Subcutaneous adipose tissue (tissue), 4 donors: ENCODE measurements around the gene ENOX1. TPM values are rescaled to one million over a fixed set of nuclear protein-coding genes. Genes with fewer than 3 reads are reported as not detected.

Source experiments
- total RNA-seq, 4 donors: library from RNA; depleted of rRNA; stranded (reverse); fragments of >200 nt; gene quantifications; one replicate each; pipeline ENCODE4 v1.1.0, GENCODE V29; 2016
- TF ChIP-seq, protein P1 (sequence below): fragments of 450-650 bp; IDR thresholded peaks from one replicate; pipeline ENCODE4 v1.5.1; 2016; ENCODE audit warnings: low read depth, mild to moderate bottlenecking, control low read depth, antibody characterized with exemption, moderate library complexity

ENOX1 gene
- total RNA-seq, result 1 to 10 TPM in 3 of 4 donors, under 1 TPM in 1; 0.66 to 4.7 (median 2.1) TPM

GRCh38 chr13:43786766-43787517 is at the start of gene ENOX1:
ENOX1 (minus strand) TSS chr13:43786972.
- TF ChIP-seq, protein P1, sequence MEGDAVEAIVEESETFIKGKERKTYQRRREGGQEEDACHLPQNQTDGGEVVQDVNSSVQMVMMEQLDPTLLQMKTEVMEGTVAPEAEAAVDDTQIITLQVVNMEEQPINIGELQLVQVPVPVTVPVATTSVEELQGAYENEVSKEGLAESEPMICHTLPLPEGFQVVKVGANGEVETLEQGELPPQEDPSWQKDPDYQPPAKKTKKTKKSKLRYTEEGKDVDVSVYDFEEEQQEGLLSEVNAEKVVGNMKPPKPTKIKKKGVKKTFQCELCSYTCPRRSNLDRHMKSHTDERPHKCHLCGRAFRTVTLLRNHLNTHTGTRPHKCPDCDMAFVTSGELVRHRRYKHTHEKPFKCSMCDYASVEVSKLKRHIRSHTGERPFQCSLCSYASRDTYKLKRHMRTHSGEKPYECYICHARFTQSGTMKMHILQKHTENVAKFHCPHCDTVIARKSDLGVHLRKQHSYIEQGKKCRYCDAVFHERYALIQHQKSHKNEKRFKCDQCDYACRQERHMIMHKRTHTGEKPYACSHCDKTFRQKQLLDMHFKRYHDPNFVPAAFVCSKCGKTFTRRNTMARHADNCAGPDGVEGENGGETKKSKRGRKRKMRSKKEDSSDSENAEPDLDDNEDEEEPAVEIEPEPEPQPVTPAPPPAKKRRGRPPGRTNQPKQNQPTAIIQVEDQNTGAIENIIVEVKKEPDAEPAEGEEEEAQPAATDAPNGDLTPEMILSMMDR, result no peak

DNA sequence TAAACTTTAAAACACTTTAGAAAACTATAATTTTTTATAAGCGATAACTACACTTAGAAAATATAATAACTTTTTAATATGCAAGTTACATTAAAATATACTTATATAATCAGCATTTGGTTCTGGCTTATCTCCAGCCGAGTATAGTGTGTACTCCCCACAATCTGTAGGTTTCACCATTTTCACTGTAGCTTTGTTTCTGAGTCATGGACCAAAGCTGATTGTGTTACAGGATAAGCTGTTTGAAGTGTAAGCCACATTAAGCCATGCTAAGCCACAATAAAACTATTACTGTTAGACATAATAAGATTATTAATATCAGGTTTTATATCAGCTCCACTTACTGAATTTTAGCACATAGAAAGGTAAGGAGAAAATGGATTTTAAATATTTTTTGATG is 48.9 kb upstream of the ENOX1 start:
- TF ChIP-seq, protein P1, result no peak

GRCh38 chr13:43831088-43831487 is 44.3 kb upstream of the ENOX1 start:
- TF ChIP-seq, protein P1, result no peak

DNA sequence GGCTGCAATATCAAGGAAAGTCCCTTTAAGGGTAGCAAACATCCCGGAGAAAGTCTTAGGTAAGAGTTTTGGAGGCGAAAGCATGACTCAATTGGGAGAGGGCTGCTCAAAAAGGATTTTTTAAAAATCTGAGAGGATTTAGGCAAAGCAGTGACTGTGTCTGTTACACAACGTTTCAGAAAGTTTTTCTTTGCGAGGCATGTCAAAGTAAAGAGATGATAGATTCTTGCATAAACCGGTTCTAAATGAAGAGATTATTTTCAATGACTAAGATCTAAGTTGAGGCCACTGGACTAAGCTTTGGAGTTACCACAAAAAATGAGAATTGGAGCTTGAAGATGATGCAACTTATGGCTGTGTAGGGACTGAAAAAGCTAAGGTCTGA is 43.7 kb upstream of the ENOX1 start:
- TF ChIP-seq, protein P1, result no peak

- TF ChIP-seq, protein P1, result no peak
Measured at GRCh38 chr13:43822969-43823368, 36.2 kb upstream of the ENOX1 start.

DNA sequence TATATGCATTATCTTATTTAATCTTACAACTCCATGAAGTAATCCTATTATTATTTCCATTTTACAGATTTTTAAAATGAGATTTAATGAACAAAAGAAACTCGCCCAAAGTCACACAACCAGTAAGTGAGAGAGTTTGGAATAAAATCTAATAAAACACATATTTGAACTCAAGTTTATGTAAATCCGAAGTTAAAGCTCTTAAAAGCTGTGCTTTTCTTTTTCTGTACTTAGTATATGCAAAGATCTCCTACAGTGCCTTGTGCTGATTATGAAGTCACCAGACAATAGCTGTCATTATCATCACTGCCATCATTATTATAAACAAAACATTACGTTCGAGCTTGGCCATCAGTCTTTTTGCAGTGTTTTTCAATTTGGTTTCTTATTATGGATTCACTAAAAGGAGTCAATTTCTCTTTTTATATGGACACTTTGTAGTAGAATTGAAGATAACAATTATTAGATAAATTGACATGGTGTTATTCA is 29.7 kb upstream of the ENOX1 start:
- TF ChIP-seq, protein P1, result no peak

GRCh38 chr13:43815204-43815603 is 28.4 kb upstream of the ENOX1 start:
- TF ChIP-seq, protein P1, result no peak
